ENCODE data around the gene REEP5.
"Not testable (repeated sequence)": the region's sequence is repeated elsewhere in the genome, so short reads cannot be mapped to it uniquely, and the experiment has no call there.

The REEP5 gene

GRCh38 chr5:112921833-112922817 is at the start of gene REEP5:
REEP5 (minus strand) TSS chr5:112922227; CDS start chr5:112922190, 37 bp downstream.
- H3K4me3 ChIP-seq (ENCODE audit: low read depth, low read length) = peak within 1 kb of the TSS; percentile 87

- no peak overlapping the region for H3K4me3 ChIP-seq (ENCODE audit: low read depth, low read length)
These were observed 49.2 kb upstream of the REEP5 start for GRCh38 chr5:112971276-112971675.

- H3K4me3 ChIP-seq (ENCODE audit: low read depth, low read length) = no peak overlapping the region
These were observed 46.5 kb upstream of the REEP5 start for GRCh38 chr5:112968411-112969106.

- no peak overlapping the region for H3K4me3 ChIP-seq (ENCODE audit: low read depth, low read length)
These were observed 45.6 kb upstream of the REEP5 start for GRCh38 chr5:112967520-112968083.

GRCh38 chr5:112965733-112966306 is 43.8 kb upstream of the REEP5 start:
- H3K4me3 ChIP-seq (ENCODE audit: low read depth, low read length) = no peak overlapping the region

- H3K4me3 ChIP-seq (ENCODE audit: low read depth, low read length) = not testable (repeated sequence)
These were observed 41.3 kb upstream of the REEP5 start for GRCh38 chr5:112963374-112963733.

GRCh38 chr5:112960863-112961504 is 39.0 kb upstream of the REEP5 start:
- H3K4me3 ChIP-seq (ENCODE audit: low read depth, low read length) = no peak overlapping the region

- H3K4me3 ChIP-seq (ENCODE audit: low read depth, low read length) = no peak overlapping the region
These were observed 38.3 kb upstream of the REEP5 start for GRCh38 chr5:112960315-112960714.

GRCh38 chr5:112959872-112960271 is 37.8 kb upstream of the REEP5 start:
- not testable (repeated sequence) for H3K4me3 ChIP-seq (ENCODE audit: low read depth, low read length)

- no peak overlapping the region for H3K4me3 ChIP-seq (ENCODE audit: low read depth, low read length)
These were observed 36.4 kb upstream of the REEP5 start for GRCh38 chr5:112958093-112959088.

- no peak overlapping the region for H3K4me3 ChIP-seq (ENCODE audit: low read depth, low read length)
These were observed 35.2 kb upstream of the REEP5 start for GRCh38 chr5:112957036-112957808.

GRCh38 chr5:112956606-112957005 is 34.6 kb upstream of the REEP5 start:
- no peak overlapping the region for H3K4me3 ChIP-seq (ENCODE audit: low read depth, low read length)

GRCh38 chr5:112951124-112951702 is 29.2 kb upstream of the REEP5 start:
- no peak overlapping the region for H3K4me3 ChIP-seq (ENCODE audit: low read depth, low read length)

- H3K4me3 ChIP-seq (ENCODE audit: low read depth, low read length) = no peak overlapping the region
These were observed 26.4 kb upstream of the REEP5 start for GRCh38 chr5:112948458-112948857.

GRCh38 chr5:112940670-112941069 is 18.6 kb upstream of the REEP5 start:
- no peak overlapping the region for H3K4me3 ChIP-seq (ENCODE audit: low read depth, low read length)

GRCh38 chr5:112938286-112938685 is 16.3 kb upstream of the REEP5 start:
- no peak overlapping the region for H3K4me3 ChIP-seq (ENCODE audit: low read depth, low read length)

- H3K4me3 ChIP-seq (ENCODE audit: low read depth, low read length) = no peak overlapping the region
These were observed 13.6 kb upstream of the REEP5 start for GRCh38 chr5:112935675-112936074.

- H3K4me3 ChIP-seq (ENCODE audit: low read depth, low read length) = no peak overlapping the region
These were observed 12.3 kb upstream of the REEP5 start for GRCh38 chr5:112934366-112934663.
